Fibroblast of the conjunctiva (primary cell): ENCODE measurements around the gene CDH9.
A peak's percentile ranks its signal among the peaks of the same experiment; 100 is the strongest.
"Not testable (repeated sequence)": the region's sequence is repeated elsewhere in the genome, so short reads cannot be mapped to it uniquely, and the experiment has no call there.

Experiments
- DNase-seq: peaks from one replicate; pipeline ENCODE4 v3.0.0-alpha.2; 2010; ENCODE audit warnings: low read depth

Gene CDH9

DNA sequence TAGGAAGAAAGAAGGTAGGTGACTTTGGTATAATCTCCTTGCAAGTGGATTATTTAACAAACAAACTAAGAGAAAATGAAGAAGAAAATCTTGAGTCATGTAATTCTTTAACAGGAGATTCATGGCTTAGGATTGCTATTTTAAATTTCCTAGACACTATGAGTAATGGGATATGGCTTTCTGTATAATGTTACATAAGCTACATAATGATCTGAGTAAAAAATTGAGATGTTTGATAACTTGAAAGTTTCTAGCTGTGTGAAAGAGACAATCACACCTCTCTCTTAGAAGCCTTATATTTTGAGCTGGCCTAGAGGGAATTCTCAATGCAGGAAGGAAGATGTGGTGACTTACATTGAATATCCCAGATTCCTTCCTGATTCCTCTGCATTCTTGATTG, 92.5 kb downstream of the CDH9 start:
- DNase-seq: no peak

DNA sequence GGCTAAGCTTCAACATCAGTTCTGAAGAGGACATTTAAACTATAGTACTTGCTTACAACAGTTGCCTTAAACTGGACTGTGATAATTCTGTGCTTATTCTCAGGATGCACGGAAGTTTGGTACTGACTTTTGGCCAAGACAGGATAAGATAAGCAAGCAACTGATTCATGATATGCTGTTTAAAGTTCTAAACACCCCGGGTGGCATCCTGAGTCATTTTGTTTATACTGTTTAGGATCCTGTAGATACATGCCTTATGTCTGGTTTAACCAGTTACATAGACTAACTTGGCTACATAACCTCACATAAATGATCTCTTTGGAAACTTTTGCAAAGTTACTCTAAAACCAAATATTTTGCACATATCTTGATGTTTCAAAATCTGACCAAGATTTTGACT, 95.9 kb downstream of the CDH9 start:
- no peak for DNase-seq

DNA sequence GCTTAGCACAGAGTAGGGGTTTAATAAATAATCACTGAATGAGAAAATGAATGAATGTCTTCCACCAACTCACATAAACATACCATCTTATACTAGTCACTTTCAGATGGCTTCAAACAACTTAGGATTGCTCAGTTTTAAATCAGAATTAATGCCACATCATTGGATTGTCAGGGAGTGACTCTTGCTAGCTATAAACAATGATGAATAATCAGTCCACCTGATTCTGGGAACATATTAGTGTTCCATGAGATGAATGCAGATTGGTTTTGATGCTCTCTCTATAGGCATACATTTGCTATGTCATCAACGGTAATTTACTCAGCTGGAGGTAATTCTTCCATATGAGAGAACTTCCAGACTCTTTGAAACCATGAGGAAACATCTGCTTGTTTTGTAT, 97.4 kb downstream of the CDH9 start:
- DNase-seq: no peak

DNA sequence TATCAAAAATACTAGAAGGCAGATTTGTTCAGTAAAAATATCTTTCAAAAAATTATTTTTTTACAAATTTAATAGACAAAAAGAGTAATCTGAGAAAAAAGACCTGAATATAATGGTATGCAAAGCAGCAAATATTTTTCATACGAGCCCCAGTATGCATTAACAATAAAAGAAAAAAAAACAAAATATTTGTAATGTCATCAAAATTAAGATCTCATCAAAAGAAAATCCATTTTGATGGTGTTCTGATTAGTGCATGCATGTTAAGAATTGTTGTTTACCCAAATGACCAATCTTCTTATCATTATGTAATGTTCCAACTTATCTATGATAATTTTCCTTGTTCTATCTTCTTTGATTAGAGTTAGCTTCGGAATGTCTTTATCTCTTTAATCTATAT, 106.1 kb downstream of the CDH9 start:
- no peak for DNase-seq

DNA sequence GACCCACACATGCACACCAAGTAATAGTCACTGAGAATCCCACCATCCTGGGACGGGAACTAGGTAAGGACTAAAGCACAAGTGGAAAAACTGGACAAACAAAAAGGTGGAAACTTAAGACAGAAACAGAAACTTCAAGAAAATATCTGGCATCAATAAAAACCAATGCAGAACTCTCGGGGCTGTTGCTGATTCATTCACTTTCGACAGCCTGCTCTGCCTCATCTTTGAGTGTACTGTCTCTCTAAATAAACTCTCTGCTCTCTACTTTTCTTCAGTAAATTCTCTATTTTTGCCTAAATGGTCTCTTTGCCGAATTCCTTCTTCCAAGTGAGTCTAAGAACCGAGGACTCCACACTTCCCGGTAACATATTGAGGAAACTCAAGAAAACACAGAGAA, 116.9 kb downstream of the CDH9 start:
- no peak for DNase-seq

DNA sequence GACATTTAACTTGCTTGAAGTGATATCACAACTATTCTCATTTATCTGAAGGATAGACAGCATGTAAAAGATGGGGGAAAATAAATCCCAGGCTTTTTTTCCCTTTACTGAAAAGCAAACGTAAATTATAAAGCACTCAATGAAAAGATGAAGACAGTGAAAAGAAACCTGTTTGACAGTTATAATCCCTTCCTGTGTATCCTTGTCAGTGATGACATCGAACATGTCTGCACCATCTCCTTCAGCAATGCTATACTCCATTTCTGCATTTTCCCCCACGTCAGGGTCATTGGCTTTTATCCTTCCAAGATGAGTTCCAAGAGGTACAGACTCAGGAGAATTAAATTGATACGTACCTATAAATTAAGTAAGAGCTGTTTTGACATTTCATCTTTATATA, 134.9 kb downstream of the CDH9 start:
- no peak for DNase-seq

DNA sequence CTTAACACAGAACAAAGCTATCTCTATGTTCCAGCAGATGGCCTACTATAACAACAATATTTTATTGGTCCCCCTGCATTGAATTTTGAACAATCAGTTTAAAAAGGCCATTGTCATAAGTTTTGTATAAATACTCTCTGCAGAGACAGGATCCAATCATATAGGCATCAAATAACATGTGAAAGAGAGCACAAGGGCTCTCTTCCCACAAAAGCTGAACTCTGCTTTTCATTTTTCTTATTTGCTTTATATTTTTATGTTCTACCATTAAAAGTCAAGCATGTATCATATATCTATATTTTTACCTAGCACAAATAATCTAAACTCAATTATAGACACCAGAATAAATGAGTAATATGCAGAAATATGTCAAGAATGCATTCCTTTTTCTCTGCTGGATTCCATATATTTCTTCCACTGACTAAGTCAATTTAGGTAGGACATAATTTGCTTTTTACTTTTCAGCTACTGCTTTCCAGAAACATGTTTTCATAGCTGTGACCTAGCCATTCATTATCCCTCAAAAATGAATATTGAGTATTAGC, 143.6 kb downstream of the CDH9 start:
- no peak for DNase-seq

DNA sequence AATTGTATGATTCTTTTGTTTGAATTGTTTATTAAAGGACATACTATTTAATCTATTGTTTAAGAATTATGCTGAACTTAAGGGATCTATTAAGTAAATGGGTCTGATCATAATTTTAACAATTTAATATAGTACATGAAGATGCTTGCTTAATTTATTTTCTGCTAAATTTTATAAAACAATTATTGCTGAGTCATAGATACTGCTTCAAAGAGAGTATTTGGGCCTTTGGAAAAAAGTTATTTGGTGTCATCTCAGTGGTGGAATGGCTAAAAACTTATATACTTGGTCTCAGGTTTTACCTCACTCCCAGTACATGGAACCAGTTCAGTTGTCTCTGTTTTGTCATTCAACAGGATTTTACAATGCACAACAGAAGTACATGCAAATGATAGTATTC, 145.3 kb downstream of the CDH9 start:
- no peak for DNase-seq

DNA sequence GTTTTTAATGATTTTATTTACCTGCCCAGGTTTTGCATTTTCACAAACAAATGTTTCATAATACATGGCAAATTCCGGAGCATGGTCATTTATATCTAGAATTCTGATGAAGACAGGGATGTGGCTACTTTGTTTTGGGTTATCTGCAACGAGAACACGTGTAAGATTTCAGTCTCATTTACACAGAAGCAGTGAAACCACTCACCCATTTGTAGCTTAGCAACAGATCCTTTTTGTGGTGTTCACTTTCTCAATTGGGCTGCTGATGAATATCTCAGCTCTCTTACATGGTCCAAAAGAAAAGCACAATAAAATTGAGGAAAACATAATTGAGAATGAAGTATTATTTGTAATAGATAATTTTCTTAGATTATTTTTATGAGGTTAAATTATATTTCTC, 148.6 kb downstream of the CDH9 start:
- DNase-seq: no peak

DNA sequence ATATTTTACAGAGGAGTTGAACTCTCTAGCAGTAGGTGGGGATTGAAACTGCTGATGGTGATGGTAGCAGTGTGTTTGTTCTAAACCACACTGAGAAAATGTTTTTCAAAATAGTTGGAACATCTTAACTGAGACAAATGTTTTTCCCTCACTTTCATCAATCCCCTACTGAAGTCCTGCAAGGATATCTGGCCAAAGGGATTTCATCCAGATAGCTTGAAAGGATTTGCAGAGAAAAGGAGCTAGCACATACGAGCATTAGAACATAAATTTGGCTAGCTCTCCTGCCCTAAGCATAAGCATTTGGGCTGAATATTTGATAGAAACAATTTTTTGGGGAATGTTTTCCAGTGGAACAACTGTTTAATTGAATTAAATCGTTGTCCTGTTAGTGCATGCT, 153.9 kb downstream of the CDH9 start:
- DNase-seq: no peak

DNA sequence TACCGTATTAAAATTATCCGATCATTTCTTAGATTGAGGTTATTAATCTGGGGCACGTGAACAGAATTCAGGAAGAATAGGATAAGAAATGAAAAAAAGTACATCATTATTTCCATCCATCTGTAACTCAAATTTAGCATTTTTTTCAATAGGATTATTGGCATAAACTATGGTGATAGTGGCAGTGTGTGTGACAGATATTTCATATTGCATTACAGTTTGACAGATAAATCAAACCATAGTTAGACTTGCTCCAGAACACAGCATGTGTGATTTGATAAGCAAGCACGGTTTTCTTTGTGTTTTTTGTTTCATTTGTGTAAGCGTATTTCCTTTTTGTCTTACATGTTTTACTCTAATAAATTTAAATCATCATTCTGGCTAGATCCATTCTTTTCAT, 155.0 kb downstream of the CDH9 start:
- DNase-seq: no peak

DNA sequence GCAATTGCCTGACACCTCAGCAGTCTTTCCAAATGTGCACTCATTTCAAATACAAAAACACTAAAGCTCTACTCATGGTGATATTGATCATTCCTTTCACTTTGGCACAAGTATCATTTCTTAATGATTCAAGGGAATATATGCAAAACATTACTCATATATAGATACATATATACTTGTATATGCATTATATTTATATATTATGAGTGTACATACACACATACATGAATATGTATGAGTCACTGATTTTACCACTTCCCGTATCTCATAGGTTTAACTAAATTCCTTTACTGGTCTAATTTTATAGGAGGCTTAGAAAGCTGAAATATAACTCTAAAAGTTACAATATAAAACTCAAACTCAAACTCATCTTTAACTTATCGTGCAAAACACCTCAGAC, 156.5 kb downstream of the CDH9 start:
- no peak for DNase-seq

DNA sequence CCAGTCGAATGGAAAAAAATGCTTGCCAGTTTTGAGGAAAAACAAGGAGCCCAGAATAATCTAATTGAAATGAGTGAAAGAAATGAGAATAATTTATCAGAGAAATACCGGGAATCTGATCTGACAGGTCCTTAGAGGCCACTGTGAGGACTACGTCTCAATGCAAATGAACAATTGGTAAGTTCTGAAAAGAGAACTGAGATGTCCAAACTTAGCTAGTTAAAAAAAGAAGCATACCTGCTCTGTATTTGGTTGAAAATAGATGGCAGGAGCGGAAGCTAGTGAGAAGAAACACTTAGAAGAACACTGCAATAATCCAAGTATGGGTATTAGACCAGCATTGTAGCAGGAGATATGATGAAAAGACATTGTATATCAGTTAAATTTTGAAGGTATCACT, 161.2 kb downstream of the CDH9 start:
- no peak for DNase-seq

DNA sequence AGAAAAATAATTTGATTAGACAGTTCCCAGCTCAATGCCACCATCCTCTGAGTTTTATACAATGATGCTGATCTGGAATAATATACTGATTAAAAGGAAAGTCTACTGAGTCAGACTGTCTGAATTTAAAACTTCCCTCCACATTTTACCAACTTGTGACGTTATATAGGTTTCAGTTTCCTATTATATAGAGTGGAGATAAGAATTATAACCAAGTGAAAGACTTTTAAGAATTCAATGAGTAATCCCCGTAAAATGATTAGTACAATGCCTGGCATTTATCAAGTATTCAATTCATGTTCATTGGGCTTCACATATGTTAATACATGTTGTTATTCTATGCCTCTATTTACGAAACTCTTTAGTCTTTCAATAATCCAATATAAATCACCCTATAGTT, 166.0 kb downstream of the CDH9 start:
- no peak for DNase-seq

DNA sequence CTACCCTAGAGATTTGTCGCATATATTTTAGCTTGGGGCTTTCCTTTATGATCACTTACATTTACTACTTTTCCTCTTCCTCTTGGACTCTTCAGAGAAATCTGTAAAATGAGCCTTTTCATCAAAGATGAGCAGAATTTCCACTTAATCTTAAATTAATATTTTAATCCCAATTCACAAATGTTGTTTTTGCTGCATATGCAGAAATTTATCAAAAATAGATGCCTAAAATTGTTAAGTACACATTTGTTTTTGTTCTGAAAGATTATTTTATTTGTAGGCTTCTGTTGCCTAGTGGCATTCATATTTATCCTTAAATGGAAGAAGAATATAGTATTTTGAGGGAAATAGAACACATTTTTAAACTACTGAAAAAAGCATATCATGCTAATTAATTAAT, 168.6 kb downstream of the CDH9 start:
- no peak for DNase-seq

DNA sequence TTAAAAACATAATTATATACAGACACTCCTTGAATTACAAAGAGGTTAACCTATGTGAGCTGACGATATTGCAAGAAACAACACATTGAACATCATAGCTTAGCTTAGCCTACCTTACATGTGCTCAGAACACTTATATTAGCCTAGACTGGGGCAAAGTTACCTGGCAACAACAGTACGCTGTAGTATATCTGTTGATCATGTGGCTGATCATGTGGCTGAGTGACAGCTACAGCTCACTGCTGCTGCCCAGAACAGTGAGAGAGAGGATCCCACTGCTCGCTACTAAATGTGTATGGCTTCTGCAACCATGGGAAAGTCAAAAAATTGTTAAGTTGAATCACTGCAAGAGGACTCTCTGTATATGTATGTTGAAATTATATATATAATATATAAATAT, 169.9 kb downstream of the CDH9 start:
- no peak for DNase-seq

DNA sequence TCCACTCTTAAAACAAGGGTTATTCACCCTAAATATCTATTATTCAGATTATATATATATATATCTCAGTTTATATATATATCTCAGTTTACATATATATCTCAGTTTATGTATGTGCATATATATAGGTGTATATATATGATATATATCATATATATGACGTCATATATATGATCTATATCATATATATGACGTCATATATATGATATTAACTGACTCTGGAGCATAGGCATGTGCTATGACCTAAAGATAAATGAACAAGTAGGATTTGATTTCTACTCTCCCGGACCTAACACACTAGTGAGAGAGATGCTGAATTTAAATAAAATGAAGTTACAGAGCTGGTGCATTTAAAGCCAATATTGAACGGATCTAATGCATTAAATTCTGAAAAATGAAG, 174.3 kb downstream of the CDH9 start:
- no peak for DNase-seq

DNA sequence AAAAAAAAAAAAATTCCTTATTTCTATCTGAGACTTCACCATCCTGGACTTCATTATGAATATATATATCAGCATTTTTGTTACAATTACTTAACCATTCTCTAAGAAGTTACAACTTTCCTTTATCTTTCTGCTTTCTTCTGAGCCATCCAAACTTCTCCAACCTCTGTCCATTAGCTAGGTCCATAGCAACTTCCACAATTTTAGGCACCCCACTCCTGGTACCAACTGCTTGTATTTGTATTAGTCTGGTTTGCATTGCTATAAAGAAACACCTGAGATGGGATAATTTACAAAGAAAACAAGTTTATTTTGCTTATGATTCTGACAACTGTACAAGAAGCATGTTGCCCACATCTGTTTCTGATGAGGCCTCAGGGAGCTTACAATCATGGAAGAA, 182.1 kb downstream of the CDH9 start:
- no peak for DNase-seq

DNA sequence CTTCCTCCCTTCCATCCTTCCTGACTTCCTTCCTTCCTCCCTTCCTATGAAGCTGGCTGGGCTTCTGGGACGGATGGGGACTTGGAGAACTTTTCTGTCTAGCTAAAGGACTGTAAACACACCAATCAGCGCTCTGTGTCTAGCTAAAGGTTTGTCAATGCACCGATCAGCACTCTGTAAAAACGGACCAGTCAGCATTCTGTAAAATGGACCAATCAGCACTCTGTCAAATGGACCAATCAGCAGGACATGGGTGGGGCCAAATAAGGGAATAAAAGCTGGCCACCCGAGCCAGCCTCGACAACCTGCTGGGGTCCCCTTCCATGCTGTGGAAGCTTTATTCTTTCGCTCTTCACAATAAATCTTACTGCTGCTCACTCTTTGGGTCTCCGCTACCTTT, 185.9 kb downstream of the CDH9 start:
- not testable (repeated sequence) for DNase-seq

DNA sequence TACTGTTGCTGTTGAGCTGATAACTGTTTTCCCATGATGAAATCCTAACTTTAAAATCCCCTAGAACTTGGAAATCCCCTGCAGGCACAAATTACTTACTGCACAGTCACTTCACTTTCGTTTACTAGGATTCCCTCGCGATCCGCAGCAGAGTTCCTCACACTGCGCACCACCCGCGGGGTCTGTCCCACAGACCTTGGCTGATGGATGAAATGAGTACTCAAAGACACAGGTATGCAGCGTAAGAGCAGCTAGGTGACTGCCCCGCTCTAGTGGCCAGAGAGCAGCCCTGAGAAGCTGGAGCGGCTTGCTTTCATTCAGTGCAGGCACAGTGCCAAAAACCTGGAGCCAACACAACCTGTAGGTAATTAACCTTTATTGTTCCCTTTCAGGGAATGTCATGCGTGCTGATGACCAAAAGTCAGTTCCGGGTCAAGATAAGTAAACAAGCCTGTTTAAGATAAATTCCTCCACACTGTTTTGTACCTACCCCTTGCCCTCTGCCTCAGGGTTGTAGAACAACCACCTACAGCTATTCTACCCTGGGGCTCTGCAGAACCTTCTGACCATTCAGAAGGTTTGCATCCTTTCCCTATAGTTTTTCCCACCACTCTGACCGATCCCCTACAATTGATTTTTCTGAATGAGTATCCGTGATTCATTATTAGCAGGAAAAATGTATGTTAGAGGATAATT, 191.2 kb downstream of the CDH9 start:
- DNase-seq: no peak

DNA sequence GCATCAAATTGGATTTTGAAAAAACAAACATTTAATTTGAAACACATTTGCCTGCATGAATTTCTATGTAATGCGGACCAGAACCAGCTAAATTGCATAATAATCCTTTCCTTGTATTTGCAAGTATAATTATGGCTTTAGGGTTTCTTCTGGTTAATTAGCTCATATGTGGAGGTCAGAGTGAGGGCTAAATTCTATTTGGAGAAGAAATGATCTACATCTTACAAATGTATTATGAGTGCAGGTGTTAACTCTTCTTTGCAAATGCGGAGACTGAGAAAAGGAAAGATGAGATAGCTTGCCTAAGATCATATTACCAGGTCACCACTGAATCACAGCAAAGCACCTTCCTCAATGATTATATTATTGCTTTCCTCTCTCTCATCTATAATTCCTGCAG, 194.7 kb downstream of the CDH9 start:
- DNase-seq: no peak

DNA sequence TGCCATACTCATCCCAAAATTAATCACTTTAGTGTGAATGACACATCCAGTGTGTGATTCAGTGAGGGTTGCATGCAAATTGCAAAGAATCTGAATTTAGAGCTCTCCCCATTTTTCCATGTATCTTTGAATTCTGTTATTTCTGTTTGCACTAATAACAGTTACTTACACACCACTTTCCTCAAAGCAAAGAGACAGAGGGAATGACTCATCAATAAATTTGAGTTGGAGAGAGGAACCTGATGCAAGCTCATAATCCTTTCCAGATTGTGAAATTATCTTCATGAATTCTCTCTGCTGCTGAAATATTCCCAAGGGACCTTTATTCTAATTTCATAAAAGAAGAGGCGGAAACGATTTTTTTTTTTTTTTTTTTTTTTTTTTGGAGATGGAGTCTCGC, 204.8 kb downstream of the CDH9 start:
- DNase-seq: peak; percentile 44
